HG03064 (cell line): ENCODE data around the gene PACSIN2.

ENCODE experiments used
- ATAC-seq: cut with Tn5 transposase; IDR thresholded peaks from one replicate; pipeline ENCODE4 v1.9.1; 2021; ENCODE audit warnings: low read depth; ENCODE audit not compliant: unreplicated experiment

PACSIN2 gene

GRCh38 chr22:42889304-42889703 lies 125.6 kb downstream of the PACSIN2 start:
- ATAC-seq: no peak

GRCh38 chr22:42887523-42888507 lies 127.1 kb downstream of the PACSIN2 start:
- ATAC-seq: no peak

GRCh38 chr22:42887120-42887519 lies 127.8 kb downstream of the PACSIN2 start:
- no peak for ATAC-seq

- no peak for ATAC-seq
Observed at GRCh38 chr22:42885446-42885845, 129.5 kb downstream of the PACSIN2 start.

GRCh38 chr22:42884616-42885375 lies 130.2 kb downstream of the PACSIN2 start:
- no peak for ATAC-seq

GRCh38 chr22:42883970-42884369 lies 131.0 kb downstream of the PACSIN2 start:
- ATAC-seq: no peak

GRCh38 chr22:42883121-42883520 lies 131.8 kb downstream of the PACSIN2 start:
- no peak for ATAC-seq

GRCh38 chr22:42881982-42882656 lies 132.8 kb downstream of the PACSIN2 start:
- no peak for ATAC-seq

GRCh38 chr22:42881298-42881697 lies 133.7 kb downstream of the PACSIN2 start:
- ATAC-seq: no peak

GRCh38 chr22:42880815-42881214 lies 134.1 kb downstream of the PACSIN2 start:
- no peak for ATAC-seq

- no peak for ATAC-seq
Observed at GRCh38 chr22:42879371-42880021, 135.5 kb downstream of the PACSIN2 start.

- ATAC-seq: no peak
Observed at GRCh38 chr22:42878561-42879305, 136.2 kb downstream of the PACSIN2 start.

GRCh38 chr22:42877597-42878340 lies 137.2 kb downstream of the PACSIN2 start:
- no peak for ATAC-seq

GRCh38 chr22:42877158-42877557 lies 137.8 kb downstream of the PACSIN2 start:
- no peak for ATAC-seq

GRCh38 chr22:42876041-42876440 lies 138.9 kb downstream of the PACSIN2 start:
- ATAC-seq: no peak

- no peak for ATAC-seq
Observed at GRCh38 chr22:42874010-42874409, 140.9 kb downstream of the PACSIN2 start.

GRCh38 chr22:42873356-42873755 lies 141.6 kb downstream of the PACSIN2 start:
- no peak for ATAC-seq

- no peak for ATAC-seq
Observed at GRCh38 chr22:42872821-42873220, 142.1 kb downstream of the PACSIN2 start.
